GM18951 (cell line): ENCODE results near the gene CFAP161.
"Not testable (repeated sequence)": the region's sequence is repeated elsewhere in the genome, so short reads cannot be mapped to it uniquely, and the experiment has no call there.

ENCODE experiments used
- POLR2A ChIP-seq: IDR thresholded peaks from 4 replicates; pipeline ENCODE4 v1.6.1; 2011; ENCODE audit warnings: mild to moderate bottlenecking; ENCODE audit not compliant: insufficient read length, insufficient read depth; ENCODE audit errors: extremely low read depth
- in situ Hi-C: fragments of 300-500 bp; cut with MboI; formaldehyde crosslinking; loops from one replicate; pipeline ENCODE4 v1.12.0; 2022; ENCODE audit warnings: low sequenced_read_pairs, mixed read lengths, inconsistent platforms; ENCODE audit not compliant: unreplicated experiment

The CFAP161 gene

GRCh38 chr15:81155375-81156218 is 21.5 kb downstream of the CFAP161 start:
- in situ Hi-C loops, result no loop called here

GRCh38 chr15:81156324-81156723 is 22.3 kb downstream of the CFAP161 start:
- in situ Hi-C loops, result no loop called here
- no peak for TF ChIP-seq POLR2A

More at GRCh38 chr15:81155375-81156218, 21.5 kb downstream of the CFAP161 start:
- no peak for TF ChIP-seq POLR2A

- TF ChIP-seq POLR2A, result no peak
- in situ Hi-C loops, result no loop called here
Measured at GRCh38 chr15:81157195-81157938, 23.3 kb downstream of the CFAP161 start.

- in situ Hi-C loops, result no loop called here
- no peak for TF ChIP-seq POLR2A
Measured at GRCh38 chr15:81157939-81158223, 23.8 kb downstream of the CFAP161 start.

- in situ Hi-C loops, result not testable (repeated sequence)
Measured at GRCh38 chr15:81158561-81158960, 24.5 kb downstream of the CFAP161 start.

GRCh38 chr15:81160312-81161159 is 26.5 kb downstream of the CFAP161 start:
- no peak for TF ChIP-seq POLR2A
- in situ Hi-C loops, result no loop called here

- in situ Hi-C loops, result no loop called here
- no peak for TF ChIP-seq POLR2A
Measured at GRCh38 chr15:81161160-81161673, 27.1 kb downstream of the CFAP161 start.

GRCh38 chr15:81161851-81162250 is 27.8 kb downstream of the CFAP161 start:
- in situ Hi-C loops, result no loop called here

GRCh38 chr15:81163961-81164800 is 30.1 kb downstream of the CFAP161 start:
- TF ChIP-seq POLR2A, result no peak

More at GRCh38 chr15:81161851-81162250, 27.8 kb downstream of the CFAP161 start:
- TF ChIP-seq POLR2A, result no peak

GRCh38 chr15:81165535-81165934 is 31.5 kb downstream of the CFAP161 start:
- in situ Hi-C loops, result no loop called here
- no peak for TF ChIP-seq POLR2A

More at GRCh38 chr15:81163961-81164800, 30.1 kb downstream of the CFAP161 start:
- in situ Hi-C loops, result no loop called here

GRCh38 chr15:81166636-81167305 is 32.7 kb downstream of the CFAP161 start:
- in situ Hi-C loops, result no loop called here
- TF ChIP-seq POLR2A, result no peak

GRCh38 chr15:81168131-81168526 is 34.1 kb downstream of the CFAP161 start:
- TF ChIP-seq POLR2A, result no peak
- in situ Hi-C loops, result no loop called here
